Tibial artery (tissue), 4 donors: Measurements from ENCODE around the gene CBL.

ENCODE experiments used
- DNase-seq, 2 donors: peaks; one replicate each; pipeline ENCODE4 v3.0.0-alpha.2; 2019
- H3K27ac ChIP-seq, 2 donors: fragments of 200-600 bp; sonication (generic) in 1 of 2; 1 replicate in 1 of 2; 2 replicates in 1 of 2; pipeline ENCODE4 v1.5.1; 2018 to 2019; ENCODE audit warnings: mild to moderate bottlenecking in 1 of 2
- H3K27me3 ChIP-seq, 2 donors: fragments of 200-600 bp; sonication (generic) in 1 of 2; one replicate each; pipeline versions ENCODE4 v1.5.1 to v1.6.0; 2016 to 2019
- H3K36me3 ChIP-seq, 3 donors: fragments of 200-600 bp; sonication (generic) in 2 of 3; one replicate each; pipeline ENCODE4 v1.5.1; 2016 to 2019; ENCODE audit warnings: mild to moderate bottlenecking in 2 of 3
- H3K4me1 ChIP-seq, 4 donors: fragments of 200-600 bp; sonication (generic) in 2 of 4; 1 replicate in 3 of 4; 2 replicates in 1 of 4; pipeline ENCODE4 v1.5.1; 2016 to 2019
- H3K4me3 ChIP-seq, 2 donors: fragments of 200-600 bp; sonication (generic) in 1 of 2; 1 replicate in 1 of 2; 2 replicates in 1 of 2; pipeline ENCODE4 v1.5.1; 2018 to 2019; ENCODE audit warnings: mild to moderate bottlenecking in 2 of 2
- H3K9me3 ChIP-seq, 3 donors: fragments of 200-600 bp; sonication (generic) in 1 of 3; one replicate each; pipeline ENCODE4 v1.5.1; 2016 to 2019
- CTCF ChIP-seq, 2 experiments: fragments of 200-600 bp in 1 of 2; fragments of 450-650 bp in 1 of 2; IDR thresholded peaks; one replicate each; pipeline ENCODE4 v1.5.1; 2017 to 2019; ENCODE audit warnings: antibody characterized with exemption in 2 of 2, mild to moderate bottlenecking in 1 of 2, moderate library complexity in 1 of 2
- intact Hi-C: fragments of 100-400 bp; cut with DNase I; formaldehyde crosslinking; loops from one replicate; pipeline ENCODE4 v1.15.0; 2023; ENCODE audit warnings: low total_unique reads

The CBL gene

GRCh38 chr11:119290894-119291497 is 84.9 kb downstream of the CBL start:
- no peak overlapping the region for H3K27ac ChIP-seq
- DNase-seq, result no peak
- H3K27me3 ChIP-seq, result no peaks in the 10 kb centered on the region
- H3K4me3 ChIP-seq, result no peak overlapping the region
- intact Hi-C loops, result no loop called here
- H3K36me3 ChIP-seq, result peaks cover 23 to 59% (median 45%) of the 10 kb centered on the region in 3 donors
- TF ChIP-seq CTCF (IDR thresholded peaks at IDR 0.05), result no peak
- H3K4me1 ChIP-seq, result no peaks in the 10 kb centered on the region
- H3K9me3 ChIP-seq, result peaks cover 0 to 7% (median 0%) of the 10 kb centered on the region in 3 donors

DNA sequence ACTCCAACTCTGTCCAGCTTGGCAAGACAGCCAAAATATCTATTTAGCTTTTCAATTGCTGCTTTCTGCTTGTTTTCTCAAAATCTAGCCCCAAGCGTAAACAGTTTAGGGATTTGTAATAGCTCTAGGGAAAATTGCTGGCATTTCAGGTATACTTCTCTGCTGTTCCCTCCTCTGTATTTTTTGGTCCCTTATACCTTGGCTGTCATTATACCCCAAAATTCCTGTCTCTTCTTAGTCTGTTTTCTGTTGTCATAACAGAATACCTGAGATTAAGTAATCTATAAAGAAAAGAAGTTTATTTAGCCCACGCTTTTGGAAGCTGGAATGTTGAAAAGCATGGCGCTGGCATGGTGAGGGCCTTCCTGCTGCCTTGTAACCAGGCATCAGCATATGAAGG is 87.3 kb downstream of the CBL start:
- intact Hi-C loops, result no loop called here
- Histone ChIP-seq H3K36me3 (peaks cover 14 to 56% (median 41%) of the 10 kb centered on the region in 3 donors), H3K27ac (no peak overlapping the region), H3K4me3 (no peak overlapping the region), H3K27me3 (no peaks in the 10 kb centered on the region), H3K9me3 (peaks cover 0 to 7% (median 0%) of the 10 kb centered on the region in 3 donors), H3K4me1 (peaks cover 0 to 9% (median 7%) of the 10 kb centered on the region in 4 donors)
- no peak for TF ChIP-seq CTCF (IDR thresholded peaks at IDR 0.05)
- no peak for DNase-seq

DNA sequence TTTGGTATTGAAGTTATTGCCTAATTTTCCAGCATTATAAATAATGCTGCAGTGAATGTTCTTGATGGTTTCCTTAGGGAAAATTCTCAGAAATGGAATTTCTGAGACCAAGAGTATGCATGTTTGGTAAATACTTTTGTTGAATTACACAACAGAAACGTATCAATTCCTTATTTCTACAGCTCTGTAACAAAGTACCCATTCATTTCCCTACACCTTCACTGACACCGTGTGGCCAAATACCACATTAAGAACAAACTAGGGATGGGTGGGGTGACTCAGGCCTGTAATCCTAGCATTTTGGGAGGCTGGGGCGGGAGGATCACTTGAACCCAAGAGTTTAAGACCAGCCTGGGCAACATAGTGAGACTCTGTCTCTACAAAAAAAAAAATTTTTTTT is 89.0 kb downstream of the CBL start:
- Histone ChIP-seq H3K27ac (no peak overlapping the region), H3K36me3 (peaks cover 22 to 60% (median 48%) of the 10 kb centered on the region in 3 donors), H3K9me3 (peaks cover 0 to 7% (median 0%) of the 10 kb centered on the region in 3 donors), H3K4me1 (peaks cover 0 to 18% (median 13%) of the 10 kb centered on the region in 4 donors), H3K27me3 (no peaks in the 10 kb centered on the region), H3K4me3 (no peak overlapping the region)
- DNase-seq, result no peak
- peak in 1 of 2 experiments; percentile 5 for TF ChIP-seq CTCF (IDR thresholded peaks at IDR 0.05)
- intact Hi-C loops, result no loop called here

DNA sequence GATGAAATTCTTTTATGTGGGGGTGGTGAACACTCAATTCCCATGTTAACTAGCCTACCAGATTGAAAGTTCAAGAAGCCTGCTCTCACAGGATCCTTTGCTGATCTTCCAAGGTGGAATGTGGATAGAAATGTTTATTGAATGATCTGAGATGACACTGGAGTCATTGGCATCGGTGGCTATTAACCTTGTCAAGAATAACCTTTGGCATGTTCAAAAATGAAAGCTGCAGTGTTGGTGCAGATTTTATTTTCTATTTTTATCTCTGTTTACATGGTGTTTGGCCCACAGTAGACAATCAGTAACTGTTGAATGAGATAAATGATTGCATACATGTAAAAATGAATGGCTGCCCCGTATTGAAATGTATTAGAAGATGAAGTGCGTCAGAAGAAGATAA is 91.8 kb downstream of the CBL start:
- H3K9me3 ChIP-seq, result no peaks in the 10 kb centered on the region
- no peaks in the 10 kb centered on the region for H3K27me3 ChIP-seq
- H3K27ac ChIP-seq, result peak overlapping the region; percentile 2 to 56
- peaks cover 12 to 68% (median 54%) of the 10 kb centered on the region in 3 donors for H3K36me3 ChIP-seq
- intact Hi-C loops, result no loop called here
- no peak for TF ChIP-seq CTCF (IDR thresholded peaks at IDR 0.05)
- DNase-seq, result no peak
- H3K4me1 ChIP-seq, result peaks cover 0 to 23% (median 13%) of the 10 kb centered on the region in 4 donors
- no peak overlapping the region for H3K4me3 ChIP-seq

DNA sequence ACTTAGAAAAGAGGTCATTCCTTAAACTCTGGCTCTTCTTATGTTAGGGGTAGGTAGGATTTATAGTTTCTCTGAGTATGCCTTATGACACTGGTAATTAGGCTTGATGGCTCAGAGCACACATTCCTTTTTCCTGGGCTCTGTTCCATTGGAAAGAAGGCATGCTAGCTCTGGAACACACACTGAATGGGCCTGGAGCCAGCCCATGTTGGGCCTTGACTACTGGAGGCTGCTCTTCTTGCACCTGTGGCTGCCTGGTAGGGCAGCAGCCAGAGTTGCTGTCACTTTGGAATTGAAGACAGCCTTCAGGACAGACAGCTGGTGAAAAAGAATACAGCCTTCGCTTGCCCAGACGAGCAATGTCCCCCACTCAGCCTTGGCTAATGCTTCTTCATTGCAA is 92.6 kb downstream of the CBL start:
- Histone ChIP-seq H3K4me1 (peaks cover 0 to 23% (median 13%) of the 10 kb centered on the region in 4 donors), H3K4me3 (no peak overlapping the region), H3K9me3 (no peaks in the 10 kb centered on the region), H3K27me3 (no peaks in the 10 kb centered on the region), H3K27ac (peak overlapping the region; percentile 2 to 56), H3K36me3 (peaks cover 16 to 71% (median 58%) of the 10 kb centered on the region in 3 donors)
- no peak for DNase-seq
- intact Hi-C loops, result no loop called here
- no peak for TF ChIP-seq CTCF (IDR thresholded peaks at IDR 0.05)
